ENCODE data around the gene MXD3.
A peak's percentile ranks its signal among the peaks of the same experiment; 100 is the strongest.

MXD3 gene

GRCh38 chr5:177325868-177326381 is 14.2 kb upstream of the MXD3 start:
- peak; percentile 41 for ATAC-seq
- TF ChIP-seq ISL1 (CRISPR knock-in tag; IDR thresholded peaks at IDR 0.05) (0 out of 2 replicates have a peak, but pooled peaks have one; percentile 14), SNAI2 (CRISPR knock-in tag; IDR thresholded peaks at IDR 0.05) (no peak)

GRCh38 chr5:177320879-177321278 is 9.2 kb upstream of the MXD3 start:
- no peak for ATAC-seq
- TF ChIP-seq ZC3H10 (CRISPR knock-in tag; IDR thresholded peaks at IDR 0.05) (no peak), SNAI2 (CRISPR knock-in tag; IDR thresholded peaks at IDR 0.05) (no peak), ISL1 (CRISPR knock-in tag; IDR thresholded peaks at IDR 0.05) (no peak), ZNF70 (CRISPR knock-in tag; IDR thresholded peaks at IDR 0.05) (no peak), ARNTL (CRISPR knock-in tag; IDR thresholded peaks at IDR 0.05; ENCODE audit: borderline replicate concordance, low read depth) (no peak), PPARA (CRISPR knock-in tag; IDR thresholded peaks at IDR 0.05; ENCODE audit: borderline replicate concordance) (no peak), TOX (CRISPR knock-in tag; IDR thresholded peaks at IDR 0.05; ENCODE audit: borderline replicate concordance) (no peak), BACH2 (CRISPR knock-in tag; IDR thresholded peaks at IDR 0.05; ENCODE audit: borderline replicate concordance) (no peak), ZNF8 (CRISPR knock-in tag; IDR thresholded peaks at IDR 0.05) (no peak), GLIS3 (CRISPR knock-in tag; IDR thresholded peaks at IDR 0.05) (no peak), CSDC2 (CRISPR knock-in tag; IDR thresholded peaks at IDR 0.05) (no peak), ZFP3 (CRISPR knock-in tag; IDR thresholded peaks at IDR 0.05) (no peak), TCF4 (CRISPR knock-in tag; IDR thresholded peaks at IDR 0.05; ENCODE audit: borderline replicate concordance) (no peak), OSR1 (CRISPR knock-in tag; IDR thresholded peaks at IDR 0.05) (no peak), ESRRG (CRISPR knock-in tag; IDR thresholded peaks at IDR 0.05) (no peak), ZNF565 (CRISPR knock-in tag; conservative IDR thresholded peaks at IDR 0.05; ENCODE audit: low read depth) (no peak)
- TF ChIP-seq, protein P1, sequence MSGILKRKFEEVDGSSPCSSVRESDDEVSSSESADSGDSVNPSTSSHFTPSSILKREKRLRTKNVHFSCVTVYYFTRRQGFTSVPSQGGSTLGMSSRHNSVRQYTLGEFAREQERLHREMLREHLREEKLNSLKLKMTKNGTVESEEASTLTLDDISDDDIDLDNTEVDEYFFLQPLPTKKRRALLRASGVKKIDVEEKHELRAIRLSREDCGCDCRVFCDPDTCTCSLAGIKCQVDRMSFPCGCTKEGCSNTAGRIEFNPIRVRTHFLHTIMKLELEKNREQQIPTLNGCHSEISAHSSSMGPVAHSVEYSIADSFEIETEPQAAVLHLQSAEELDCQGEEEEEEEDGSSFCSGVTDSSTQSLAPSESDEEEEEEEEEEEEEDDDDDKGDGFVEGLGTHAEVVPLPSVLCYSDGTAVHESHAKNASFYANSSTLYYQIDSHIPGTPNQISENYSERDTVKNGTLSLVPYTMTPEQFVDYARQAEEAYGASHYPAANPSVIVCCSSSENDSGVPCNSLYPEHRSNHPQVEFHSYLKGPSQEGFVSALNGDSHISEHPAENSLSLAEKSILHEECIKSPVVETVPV (CRISPR knock-in tag; IDR thresholded peaks at IDR 0.05): no peak
- TF ChIP-seq, protein P2, sequence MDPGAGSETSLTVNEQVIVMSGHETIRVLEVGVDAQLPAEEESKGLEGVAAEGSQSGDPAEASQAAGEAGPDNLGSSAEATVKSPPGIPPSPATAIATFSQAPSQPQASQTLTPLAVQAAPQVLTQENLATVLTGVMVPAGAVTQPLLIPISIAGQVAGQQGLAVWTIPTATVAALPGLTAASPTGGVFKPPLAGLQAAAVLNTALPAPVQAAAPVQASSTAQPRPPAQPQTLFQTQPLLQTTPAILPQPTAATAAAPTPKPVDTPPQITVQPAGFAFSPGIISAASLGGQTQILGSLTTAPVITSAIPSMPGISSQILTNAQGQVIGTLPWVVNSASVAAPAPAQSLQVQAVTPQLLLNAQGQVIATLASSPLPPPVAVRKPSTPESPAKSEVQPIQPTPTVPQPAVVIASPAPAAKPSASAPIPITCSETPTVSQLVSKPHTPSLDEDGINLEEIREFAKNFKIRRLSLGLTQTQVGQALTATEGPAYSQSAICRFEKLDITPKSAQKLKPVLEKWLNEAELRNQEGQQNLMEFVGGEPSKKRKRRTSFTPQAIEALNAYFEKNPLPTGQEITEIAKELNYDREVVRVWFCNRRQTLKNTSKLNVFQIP (CRISPR knock-in tag; IDR thresholded peaks at IDR 0.05; ENCODE audit: borderline replicate concordance, low read depth): no peak

DNA sequence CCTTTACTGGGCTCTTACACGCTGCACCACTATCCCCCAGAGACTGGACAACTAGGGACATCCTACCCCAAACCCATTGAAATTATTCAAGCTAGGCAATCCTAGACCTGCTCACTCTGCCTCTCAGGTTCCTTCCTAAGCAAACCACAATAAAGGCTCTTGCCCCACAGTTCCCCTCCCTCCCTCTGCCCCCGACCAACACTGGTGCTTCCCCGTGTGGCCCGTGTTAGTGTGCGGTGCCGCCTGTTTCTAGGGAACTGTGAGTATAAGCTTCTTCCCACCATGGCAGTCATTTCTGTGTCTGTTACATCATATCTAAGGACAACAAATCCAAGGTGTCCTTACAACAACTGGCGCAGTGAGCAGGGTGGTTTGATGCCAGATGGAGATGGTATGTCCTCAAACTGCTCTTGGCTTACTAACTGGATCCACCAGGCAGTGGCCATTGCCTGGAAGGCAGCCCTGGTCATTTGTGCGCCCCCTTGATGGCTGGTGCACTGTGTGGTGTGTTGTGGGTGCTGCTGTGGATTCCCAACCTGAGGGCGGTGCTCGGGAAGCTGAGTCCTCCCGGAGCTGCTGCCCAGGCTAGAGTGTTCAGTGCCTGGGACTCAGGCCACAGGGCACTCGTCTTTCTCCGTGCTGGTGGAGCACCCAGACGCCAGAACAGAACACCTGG is 8.4 kb upstream of the MXD3 start:
- no peak for ATAC-seq
- TF ChIP-seq TOX (CRISPR knock-in tag; IDR thresholded peaks at IDR 0.05; ENCODE audit: borderline replicate concordance): no peak
- TF ChIP-seq, protein P3, sequence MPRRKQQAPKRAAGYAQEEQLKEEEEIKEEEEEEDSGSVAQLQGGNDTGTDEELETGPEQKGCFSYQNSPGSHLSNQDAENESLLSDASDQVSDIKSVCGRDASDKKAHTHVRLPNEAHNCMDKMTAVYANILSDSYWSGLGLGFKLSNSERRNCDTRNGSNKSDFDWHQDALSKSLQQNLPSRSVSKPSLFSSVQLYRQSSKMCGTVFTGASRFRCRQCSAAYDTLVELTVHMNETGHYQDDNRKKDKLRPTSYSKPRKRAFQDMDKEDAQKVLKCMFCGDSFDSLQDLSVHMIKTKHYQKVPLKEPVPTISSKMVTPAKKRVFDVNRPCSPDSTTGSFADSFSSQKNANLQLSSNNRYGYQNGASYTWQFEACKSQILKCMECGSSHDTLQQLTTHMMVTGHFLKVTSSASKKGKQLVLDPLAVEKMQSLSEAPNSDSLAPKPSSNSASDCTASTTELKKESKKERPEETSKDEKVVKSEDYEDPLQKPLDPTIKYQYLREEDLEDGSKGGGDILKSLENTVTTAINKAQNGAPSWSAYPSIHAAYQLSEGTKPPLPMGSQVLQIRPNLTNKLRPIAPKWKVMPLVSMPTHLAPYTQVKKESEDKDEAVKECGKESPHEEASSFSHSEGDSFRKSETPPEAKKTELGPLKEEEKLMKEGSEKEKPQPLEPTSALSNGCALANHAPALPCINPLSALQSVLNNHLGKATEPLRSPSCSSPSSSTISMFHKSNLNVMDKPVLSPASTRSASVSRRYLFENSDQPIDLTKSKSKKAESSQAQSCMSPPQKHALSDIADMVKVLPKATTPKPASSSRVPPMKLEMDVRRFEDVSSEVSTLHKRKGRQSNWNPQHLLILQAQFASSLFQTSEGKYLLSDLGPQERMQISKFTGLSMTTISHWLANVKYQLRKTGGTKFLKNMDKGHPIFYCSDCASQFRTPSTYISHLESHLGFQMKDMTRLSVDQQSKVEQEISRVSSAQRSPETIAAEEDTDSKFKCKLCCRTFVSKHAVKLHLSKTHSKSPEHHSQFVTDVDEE (CRISPR knock-in tag; IDR thresholded peaks at IDR 0.05): no peak
- no peak for TF ChIP-seq ZNF8 (CRISPR knock-in tag; IDR thresholded peaks at IDR 0.05)
- TF ChIP-seq ISL1 (CRISPR knock-in tag; IDR thresholded peaks at IDR 0.05): no peak
- no peak for TF ChIP-seq ESRRG (CRISPR knock-in tag; IDR thresholded peaks at IDR 0.05)
- no peak for TF ChIP-seq ZFP3 (CRISPR knock-in tag; IDR thresholded peaks at IDR 0.05)
- no peak for TF ChIP-seq OSR1 (CRISPR knock-in tag; IDR thresholded peaks at IDR 0.05)
- TF ChIP-seq ZFP30 (CRISPR knock-in tag; IDR thresholded peaks at IDR 0.05): no peak
- TF ChIP-seq CSDC2 (CRISPR knock-in tag; IDR thresholded peaks at IDR 0.05): no peak

- peak; percentile 76 for ATAC-seq
- TF ChIP-seq, protein P2 (CRISPR knock-in tag; IDR thresholded peaks at IDR 0.05; ENCODE audit: borderline replicate concordance, low read depth): no peak
- no peak for TF ChIP-seq ZNF70 (CRISPR knock-in tag; IDR thresholded peaks at IDR 0.05)
- no peak for TF ChIP-seq OSR1 (CRISPR knock-in tag; IDR thresholded peaks at IDR 0.05)
- no peak for TF ChIP-seq ZFP3 (CRISPR knock-in tag; IDR thresholded peaks at IDR 0.05)
- TF ChIP-seq TOX (CRISPR knock-in tag; IDR thresholded peaks at IDR 0.05; ENCODE audit: borderline replicate concordance): no peak
- TF ChIP-seq, protein P1 (CRISPR knock-in tag; IDR thresholded peaks at IDR 0.05): no peak
- no peak for TF ChIP-seq GLIS3 (CRISPR knock-in tag; IDR thresholded peaks at IDR 0.05)
- TF ChIP-seq, protein P4, sequence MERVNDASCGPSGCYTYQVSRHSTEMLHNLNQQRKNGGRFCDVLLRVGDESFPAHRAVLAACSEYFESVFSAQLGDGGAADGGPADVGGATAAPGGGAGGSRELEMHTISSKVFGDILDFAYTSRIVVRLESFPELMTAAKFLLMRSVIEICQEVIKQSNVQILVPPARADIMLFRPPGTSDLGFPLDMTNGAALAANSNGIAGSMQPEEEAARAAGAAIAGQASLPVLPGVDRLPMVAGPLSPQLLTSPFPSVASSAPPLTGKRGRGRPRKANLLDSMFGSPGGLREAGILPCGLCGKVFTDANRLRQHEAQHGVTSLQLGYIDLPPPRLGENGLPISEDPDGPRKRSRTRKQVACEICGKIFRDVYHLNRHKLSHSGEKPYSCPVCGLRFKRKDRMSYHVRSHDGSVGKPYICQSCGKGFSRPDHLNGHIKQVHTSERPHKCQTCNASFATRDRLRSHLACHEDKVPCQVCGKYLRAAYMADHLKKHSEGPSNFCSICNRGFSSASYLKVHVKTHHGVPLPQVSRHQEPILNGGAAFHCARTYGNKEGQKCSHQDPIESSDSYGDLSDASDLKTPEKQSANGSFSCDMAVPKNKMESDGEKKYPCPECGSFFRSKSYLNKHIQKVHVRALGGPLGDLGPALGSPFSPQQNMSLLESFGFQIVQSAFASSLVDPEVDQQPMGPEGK (CRISPR knock-in tag; IDR thresholded peaks at IDR 0.05; ENCODE audit: borderline replicate concordance): no peak
- TF ChIP-seq CREB5 (CRISPR knock-in tag; IDR thresholded peaks at IDR 0.05; ENCODE audit: low read depth): no peak
- no peak for TF ChIP-seq ARNTL (CRISPR knock-in tag; IDR thresholded peaks at IDR 0.05; ENCODE audit: borderline replicate concordance, low read depth)
- TF ChIP-seq ISL1 (CRISPR knock-in tag; IDR thresholded peaks at IDR 0.05): no peak
Measured at GRCh38 chr5:177317959-177318377, 6.3 kb upstream of the MXD3 start.
